ENCODE measurements around the gene FSTL4. TPM values are rescaled to one million over a fixed set of nuclear protein-coding genes. Genes with fewer than 3 reads are reported as not detected.
"Not testable (repeated sequence)": the region's sequence is repeated elsewhere in the genome, so short reads cannot be mapped to it uniquely, and the experiment has no call there.

Gene FSTL4
- total RNA-seq, 2 donors from 2014 or later: 0.32 to 0.89 TPM

DNA sequence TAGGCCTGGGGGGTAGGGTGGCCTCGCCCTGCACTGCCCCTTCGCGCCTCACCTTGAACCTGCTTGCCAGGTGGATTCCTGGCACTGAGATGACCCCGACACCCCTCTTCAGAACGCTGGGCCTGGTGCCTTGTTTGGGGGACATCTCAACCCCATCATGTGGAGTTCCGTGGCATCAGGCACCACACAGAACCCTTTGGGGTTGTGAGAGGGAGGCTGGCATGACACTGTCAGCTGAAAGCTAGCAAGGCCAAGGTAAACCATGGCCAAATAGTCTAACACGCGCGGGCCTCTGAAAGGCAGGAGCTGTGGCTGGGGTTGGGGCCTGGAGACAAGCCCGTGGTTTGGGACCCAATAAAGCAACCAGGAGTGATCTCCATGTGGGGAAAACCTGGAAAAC lies 163.2 kb downstream of the FSTL4 start:
- no peaks in the 10 kb centered on the region for H3K36me3 ChIP-seq
- H3K27ac ChIP-seq: no peak overlapping the region
- no peak overlapping the region for H3K9ac ChIP-seq (ENCODE audit: low read depth in 2 of 2, low read length in 2 of 2)
- H3K4me3 ChIP-seq: no peak overlapping the region
- TF ChIP-seq, protein P1, sequence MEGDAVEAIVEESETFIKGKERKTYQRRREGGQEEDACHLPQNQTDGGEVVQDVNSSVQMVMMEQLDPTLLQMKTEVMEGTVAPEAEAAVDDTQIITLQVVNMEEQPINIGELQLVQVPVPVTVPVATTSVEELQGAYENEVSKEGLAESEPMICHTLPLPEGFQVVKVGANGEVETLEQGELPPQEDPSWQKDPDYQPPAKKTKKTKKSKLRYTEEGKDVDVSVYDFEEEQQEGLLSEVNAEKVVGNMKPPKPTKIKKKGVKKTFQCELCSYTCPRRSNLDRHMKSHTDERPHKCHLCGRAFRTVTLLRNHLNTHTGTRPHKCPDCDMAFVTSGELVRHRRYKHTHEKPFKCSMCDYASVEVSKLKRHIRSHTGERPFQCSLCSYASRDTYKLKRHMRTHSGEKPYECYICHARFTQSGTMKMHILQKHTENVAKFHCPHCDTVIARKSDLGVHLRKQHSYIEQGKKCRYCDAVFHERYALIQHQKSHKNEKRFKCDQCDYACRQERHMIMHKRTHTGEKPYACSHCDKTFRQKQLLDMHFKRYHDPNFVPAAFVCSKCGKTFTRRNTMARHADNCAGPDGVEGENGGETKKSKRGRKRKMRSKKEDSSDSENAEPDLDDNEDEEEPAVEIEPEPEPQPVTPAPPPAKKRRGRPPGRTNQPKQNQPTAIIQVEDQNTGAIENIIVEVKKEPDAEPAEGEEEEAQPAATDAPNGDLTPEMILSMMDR (IDR thresholded peaks at IDR 0.05): no peak
- no peaks in the 10 kb centered on the region for H3K4me1 ChIP-seq
- DNase-seq: no peak
- no peaks in the 10 kb centered on the region for H3K27me3 ChIP-seq
- no peaks in the 10 kb centered on the region for H3K9me3 ChIP-seq
- intact Hi-C loops (cut with DNase I): no loop called here

DNA sequence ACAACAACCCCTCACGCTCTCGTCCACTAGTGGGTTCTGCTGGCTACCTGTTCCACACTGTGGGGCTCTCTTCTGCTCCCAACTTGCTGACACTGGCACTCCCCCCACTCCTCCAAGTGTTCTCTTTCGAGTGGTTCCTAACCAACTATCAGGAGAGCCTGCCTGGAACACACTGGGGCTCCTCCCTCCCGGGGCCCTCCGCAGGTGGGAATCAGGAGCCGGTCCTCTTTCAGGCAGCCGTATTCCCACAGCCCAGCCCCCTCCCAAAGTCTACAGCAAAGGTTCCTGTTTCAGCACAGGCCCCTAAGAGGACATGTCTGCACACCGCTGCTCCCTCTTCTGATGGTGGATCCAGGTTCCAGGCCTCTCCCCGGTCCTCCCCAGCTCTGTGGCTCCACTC lies 165.9 kb downstream of the FSTL4 start:
- Histone ChIP-seq H3K27ac (no peak overlapping the region), H3K4me3 (no peak overlapping the region), H3K9ac (ENCODE audit: low read depth in 2 of 2, low read length in 2 of 2) (no peak overlapping the region), H3K4me1 (no peaks in the 10 kb centered on the region), H3K36me3 (no peaks in the 10 kb centered on the region), H3K27me3 (no peaks in the 10 kb centered on the region), H3K9me3 (no peaks in the 10 kb centered on the region)
- TF ChIP-seq, protein P1 (IDR thresholded peaks at IDR 0.05): no peak
- DNase-seq: no peak
- intact Hi-C loops (cut with DNase I): no loop called here

DNA sequence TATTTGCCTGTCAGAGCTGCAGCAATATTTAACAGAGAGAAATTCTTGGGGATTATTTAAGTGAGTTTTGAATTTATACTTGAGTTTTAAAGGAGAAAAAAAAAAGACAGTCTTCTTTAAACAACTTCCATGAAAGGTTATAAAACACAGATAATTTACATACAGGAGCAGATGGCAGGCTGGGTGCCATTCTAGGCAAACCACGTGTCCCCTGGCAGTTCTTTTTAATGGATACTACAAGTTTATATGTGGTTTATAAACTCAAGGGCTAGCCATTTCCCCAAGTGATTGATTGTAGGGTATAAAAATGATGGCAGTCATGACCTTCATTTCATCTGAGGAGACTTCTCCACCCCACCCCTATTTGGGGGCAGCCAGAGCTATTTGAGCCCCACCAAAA lies 166.6 kb downstream of the FSTL4 start:
- peak overlapping the region; percentile 18 for H3K27ac ChIP-seq
- no peak overlapping the region for H3K9ac ChIP-seq (ENCODE audit: low read depth in 2 of 2, low read length in 2 of 2)
- no peaks in the 10 kb centered on the region for H3K4me1 ChIP-seq
- H3K4me3 ChIP-seq: no peak overlapping the region
- TF ChIP-seq, protein P1 (IDR thresholded peaks at IDR 0.05): no peak
- no peak for DNase-seq
- H3K36me3 ChIP-seq: no peaks in the 10 kb centered on the region
- H3K9me3 ChIP-seq: no peaks in the 10 kb centered on the region
- no peaks in the 10 kb centered on the region for H3K27me3 ChIP-seq
- intact Hi-C loops (cut with DNase I): no loop called here

DNA sequence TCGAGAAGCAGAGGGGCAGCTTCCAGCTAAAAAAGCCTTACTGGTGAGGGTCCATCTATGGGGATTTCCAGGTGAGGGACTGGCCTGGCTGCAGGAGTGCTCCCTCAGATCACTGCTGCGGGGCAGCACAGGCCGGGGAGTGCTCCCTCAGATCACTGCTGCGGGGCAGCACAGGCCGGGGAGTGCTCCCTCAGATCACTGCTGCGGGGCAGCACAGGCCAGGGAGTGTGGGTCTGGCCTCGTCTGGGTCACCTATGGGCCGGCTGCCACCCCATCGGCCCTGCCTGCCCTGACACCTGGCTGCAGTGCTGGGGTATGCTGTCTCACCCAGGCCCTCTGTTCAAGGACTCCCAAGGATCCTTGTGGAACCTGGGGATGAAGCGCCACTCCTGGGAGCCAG lies 167.1 kb downstream of the FSTL4 start:
- peak overlapping the region; percentile 18 for H3K27ac ChIP-seq
- intact Hi-C loops (cut with DNase I); H3K9me3 ChIP-seq; H3K4me3 ChIP-seq; H3K9ac ChIP-seq (ENCODE audit: low read depth in 2 of 2, low read length in 2 of 2); H3K36me3 ChIP-seq; H3K27me3 ChIP-seq; DNase-seq; H3K4me1 ChIP-seq: not testable (repeated sequence)

- H3K27ac ChIP-seq: no peak overlapping the region
- TF ChIP-seq, protein P1 (IDR thresholded peaks at IDR 0.05): no peak
- no peaks in the 10 kb centered on the region for H3K36me3 ChIP-seq
- no peaks in the 10 kb centered on the region for H3K4me1 ChIP-seq
- H3K9ac ChIP-seq (ENCODE audit: low read depth in 2 of 2, low read length in 2 of 2): no peak overlapping the region
- no peak for DNase-seq
- H3K27me3 ChIP-seq: no peaks in the 10 kb centered on the region
- intact Hi-C loops (cut with DNase I): no loop called here
- H3K4me3 ChIP-seq: no peak overlapping the region
- H3K9me3 ChIP-seq: no peaks in the 10 kb centered on the region
These were observed 167.6 kb downstream of the FSTL4 start for GRCh38 chr5:133444711-133445110.

DNA sequence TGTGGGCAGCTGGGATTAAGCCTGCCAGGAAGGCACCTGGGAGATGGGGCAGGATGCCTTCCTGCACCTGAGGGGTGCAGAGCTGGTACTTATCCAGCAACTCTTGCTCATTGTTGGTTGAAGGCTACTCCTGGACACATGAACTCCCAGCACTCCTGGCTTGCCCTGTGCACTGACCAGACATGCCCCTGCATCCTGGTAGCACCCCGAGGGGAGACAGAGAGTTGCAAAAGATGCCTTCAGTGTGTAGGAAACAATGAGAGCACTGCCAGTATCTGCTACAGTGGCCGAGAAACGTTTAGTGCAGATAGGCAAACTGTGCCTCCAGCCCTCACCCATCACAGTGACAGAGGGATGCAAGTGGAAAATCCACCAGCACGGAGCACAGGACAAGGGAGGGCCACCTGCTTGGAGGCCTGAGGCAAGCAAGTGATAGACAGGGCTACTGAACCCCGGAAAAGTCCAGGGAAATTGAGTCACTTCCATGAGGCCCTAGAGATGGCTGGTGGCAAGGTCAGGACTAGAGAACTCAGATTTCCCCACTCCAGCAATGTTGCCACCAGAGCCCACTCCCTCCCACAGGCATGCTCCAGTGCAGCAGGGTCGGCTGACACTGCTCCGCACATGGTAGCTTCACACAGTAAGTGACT lies 171.1 kb downstream of the FSTL4 start:
- intact Hi-C loops (cut with DNase I): no loop called here
- TF ChIP-seq, protein P1 (IDR thresholded peaks at IDR 0.05): no peak

More for the DNA sequence above, 171.1 kb downstream of the FSTL4 start:
- Histone ChIP-seq H3K27ac (no peak overlapping the region), H3K9ac (ENCODE audit: low read depth in 2 of 2, low read length in 2 of 2) (no peak overlapping the region), H3K4me1 (no peaks in the 10 kb centered on the region), H3K36me3 (no peaks in the 10 kb centered on the region), H3K9me3 (no peaks in the 10 kb centered on the region), H3K27me3 (no peaks in the 10 kb centered on the region), H3K4me3 (no peak overlapping the region)
- DNase-seq: no peak

All from colonic mucosa (tissue), 4 donors.